Breast epithelium (tissue), 3 donors: ENCODE measurements around the gene ID4.

Experiments used
- POLR2A ChIP-seq: fragments of 450-650 bp; IDR thresholded peaks from one replicate; pipeline ENCODE4 v1.6.1; 2016; ENCODE audit warnings: antibody characterized with exemption, mild to moderate bottlenecking, moderate library complexity
- POLR2AphosphoS5 ChIP-seq, 3 donors: sonication (generic); formaldehyde crosslinking; IDR thresholded peaks; one replicate each; pipeline ENCODE4 v1.6.1; 2017; ENCODE audit warnings: antibody characterized with exemption in 3 of 3
- TF ChIP-seq, protein P1 (sequence below), 3 donors: fragments of 450-650 bp; IDR thresholded peaks; one replicate each; pipeline ENCODE4 v1.5.1; 2016 to 2017; ENCODE audit warnings: antibody characterized with exemption in 3 of 3, mild to moderate bottlenecking in 3 of 3, moderate library complexity in 3 of 3

- no peak for TF ChIP-seq POLR2A
- TF ChIP-seq, protein P1, sequence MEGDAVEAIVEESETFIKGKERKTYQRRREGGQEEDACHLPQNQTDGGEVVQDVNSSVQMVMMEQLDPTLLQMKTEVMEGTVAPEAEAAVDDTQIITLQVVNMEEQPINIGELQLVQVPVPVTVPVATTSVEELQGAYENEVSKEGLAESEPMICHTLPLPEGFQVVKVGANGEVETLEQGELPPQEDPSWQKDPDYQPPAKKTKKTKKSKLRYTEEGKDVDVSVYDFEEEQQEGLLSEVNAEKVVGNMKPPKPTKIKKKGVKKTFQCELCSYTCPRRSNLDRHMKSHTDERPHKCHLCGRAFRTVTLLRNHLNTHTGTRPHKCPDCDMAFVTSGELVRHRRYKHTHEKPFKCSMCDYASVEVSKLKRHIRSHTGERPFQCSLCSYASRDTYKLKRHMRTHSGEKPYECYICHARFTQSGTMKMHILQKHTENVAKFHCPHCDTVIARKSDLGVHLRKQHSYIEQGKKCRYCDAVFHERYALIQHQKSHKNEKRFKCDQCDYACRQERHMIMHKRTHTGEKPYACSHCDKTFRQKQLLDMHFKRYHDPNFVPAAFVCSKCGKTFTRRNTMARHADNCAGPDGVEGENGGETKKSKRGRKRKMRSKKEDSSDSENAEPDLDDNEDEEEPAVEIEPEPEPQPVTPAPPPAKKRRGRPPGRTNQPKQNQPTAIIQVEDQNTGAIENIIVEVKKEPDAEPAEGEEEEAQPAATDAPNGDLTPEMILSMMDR (IDR thresholded peaks at IDR 0.05), result no peak
- no peak for TF ChIP-seq POLR2AphosphoS5 (IDR thresholded peaks at IDR 0.05)
These were observed 15.8 kb downstream of the ID4 start for GRCh38 chr6:19852927-19853326.
